Germinal center (tissue), 1 donor: ENCODE measurements around the gene STIM2.

Source experiments
- DNase-seq: peaks from one replicate; pipeline ENCODE4 v3.0.0; 2012; ENCODE audit warnings: mixed read lengths, low spot score

The STIM2 gene

DNA sequence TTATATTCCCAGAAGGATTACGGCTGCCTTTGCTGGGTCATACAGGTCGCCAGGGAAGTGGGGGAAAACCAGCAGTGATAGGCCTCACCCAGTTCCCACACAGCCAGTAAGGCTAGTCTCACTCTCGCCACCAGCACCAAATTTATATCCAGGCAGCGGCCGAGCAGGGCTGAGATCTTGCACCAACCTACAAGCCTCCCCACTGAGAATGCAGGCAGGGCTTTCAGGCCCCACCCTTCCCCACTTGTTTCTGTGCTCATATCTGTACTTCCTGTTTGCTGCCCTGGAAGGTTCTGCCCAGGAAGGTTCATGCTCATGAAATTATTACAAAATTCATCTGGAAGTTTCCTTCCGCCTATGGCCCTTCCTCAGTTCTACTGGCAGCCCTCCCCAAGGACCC is 179.7 kb downstream of the STIM2 start:
- DNase-seq: no peak

DNA sequence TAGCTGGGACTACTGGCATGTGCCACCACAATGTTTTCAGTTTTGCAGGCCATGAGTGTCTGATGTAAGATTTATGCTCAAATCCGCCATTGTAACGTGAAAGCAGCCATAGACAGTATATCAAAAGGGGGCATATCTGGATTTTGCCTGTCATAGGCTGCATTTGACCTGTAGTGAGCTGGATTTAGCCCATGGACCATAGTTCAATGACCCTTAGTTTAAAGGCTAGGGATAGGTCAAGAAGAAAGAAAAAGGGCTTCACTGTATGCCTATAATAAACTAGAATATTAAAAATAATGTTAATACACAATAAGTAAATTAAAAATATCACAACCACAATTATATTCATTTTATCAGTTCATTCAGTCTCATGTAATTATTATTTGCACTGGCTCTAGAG is 181.8 kb downstream of the STIM2 start:
- no peak for DNase-seq

DNA sequence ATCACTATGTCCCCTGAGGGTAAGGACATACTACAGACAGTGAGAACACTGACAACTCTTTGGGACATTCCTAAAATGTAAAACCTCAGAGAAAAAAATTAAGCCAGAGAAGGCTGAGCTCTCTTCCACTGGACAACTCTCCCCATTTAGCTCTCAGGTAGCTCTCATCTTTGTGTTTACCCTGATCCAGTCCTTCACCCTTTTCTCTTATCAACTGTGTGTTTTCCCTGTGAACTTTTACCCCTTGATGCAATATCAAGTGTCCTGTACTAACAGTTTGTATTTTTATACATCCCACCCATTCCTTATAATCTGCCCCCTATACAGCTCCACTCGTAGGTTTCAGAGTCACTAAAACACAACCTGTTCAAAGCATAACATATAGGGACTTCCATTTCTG is 182.6 kb downstream of the STIM2 start:
- no peak for DNase-seq

DNA sequence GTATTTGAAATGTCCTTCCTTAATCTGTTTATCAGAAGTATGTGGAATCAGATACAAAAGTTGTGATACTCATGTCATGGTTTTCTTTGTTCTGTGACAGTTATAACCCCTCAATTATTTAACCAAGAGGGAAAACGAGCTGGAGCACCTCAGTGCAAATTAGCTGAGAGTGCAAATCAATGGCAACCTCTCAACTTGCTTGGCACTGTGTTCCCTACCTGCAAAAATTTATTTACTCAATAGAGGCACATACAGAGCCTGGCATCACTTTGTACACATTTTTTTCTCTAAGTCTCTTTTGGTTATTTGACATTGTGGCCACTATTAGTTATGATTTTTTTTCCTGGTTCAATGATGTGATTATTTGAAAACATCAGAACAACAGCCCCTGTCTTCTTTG is 186.2 kb downstream of the STIM2 start:
- no peak for DNase-seq

DNA sequence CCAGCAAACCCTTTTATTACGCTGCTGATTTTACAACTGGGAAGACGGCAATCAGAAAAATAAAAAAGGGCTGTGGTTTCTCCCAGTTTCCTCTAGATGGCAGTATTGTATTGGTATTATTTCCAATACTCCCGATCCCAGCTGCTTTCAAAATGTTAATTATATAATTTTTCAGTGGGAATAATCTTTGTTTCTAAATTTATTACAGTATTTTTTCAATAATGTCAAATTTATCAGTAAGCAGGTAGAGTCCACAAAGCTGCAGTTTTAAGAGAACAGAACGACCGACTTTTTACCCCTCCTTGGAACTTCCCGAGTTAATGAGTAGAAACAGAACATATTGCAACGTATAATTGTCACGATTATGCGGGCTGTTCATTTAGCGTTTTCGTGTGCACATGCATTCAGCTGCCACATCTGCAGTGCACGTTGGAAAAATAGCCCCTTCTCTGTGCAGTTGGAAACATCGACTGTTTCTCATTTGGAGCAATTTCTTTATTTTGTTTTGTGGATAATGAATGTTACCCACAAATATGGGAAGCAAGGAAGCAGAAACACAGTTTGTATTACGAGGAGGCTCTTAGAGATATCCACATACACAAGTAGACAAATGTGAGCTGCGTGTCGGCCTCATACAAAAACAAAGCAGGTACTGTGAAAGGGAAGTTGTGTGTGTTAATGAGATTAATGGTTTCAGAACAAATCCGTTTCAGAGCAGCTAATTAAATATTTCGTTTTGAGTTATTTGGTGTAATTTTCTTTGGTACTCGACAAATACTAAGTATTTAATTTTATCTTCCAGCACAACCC is 188.0 kb downstream of the STIM2 start:
- peak; percentile 48 for DNase-seq

DNA sequence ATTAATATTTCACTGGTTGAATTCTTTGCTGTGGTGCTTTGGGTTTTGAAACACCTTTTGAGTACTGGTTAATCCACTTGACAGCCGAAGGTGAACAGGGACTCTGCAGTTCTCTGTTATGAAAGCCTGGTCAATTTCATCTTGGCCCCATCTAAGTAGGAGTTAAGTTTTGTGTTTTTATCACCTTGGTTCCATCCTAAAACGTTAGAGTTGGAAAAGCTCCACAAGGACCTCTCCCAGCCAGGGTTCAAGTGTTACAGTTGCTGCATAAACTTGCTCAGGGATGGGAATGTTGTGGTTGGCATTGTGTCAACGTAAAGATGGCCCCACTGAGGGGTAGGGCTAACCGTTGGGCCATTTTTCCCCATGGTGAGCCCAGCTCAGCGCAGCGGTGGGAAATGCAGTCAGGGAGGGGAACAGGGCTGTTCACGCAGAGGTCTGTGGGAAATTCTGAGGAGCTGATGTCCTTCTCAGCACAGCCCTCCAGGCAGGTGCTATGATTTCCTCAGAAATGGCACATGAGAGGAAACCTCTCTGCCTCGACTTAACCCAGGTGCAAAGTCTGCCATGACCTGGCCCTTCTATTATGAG is 188.7 kb downstream of the STIM2 start:
- DNase-seq: no peak

DNA sequence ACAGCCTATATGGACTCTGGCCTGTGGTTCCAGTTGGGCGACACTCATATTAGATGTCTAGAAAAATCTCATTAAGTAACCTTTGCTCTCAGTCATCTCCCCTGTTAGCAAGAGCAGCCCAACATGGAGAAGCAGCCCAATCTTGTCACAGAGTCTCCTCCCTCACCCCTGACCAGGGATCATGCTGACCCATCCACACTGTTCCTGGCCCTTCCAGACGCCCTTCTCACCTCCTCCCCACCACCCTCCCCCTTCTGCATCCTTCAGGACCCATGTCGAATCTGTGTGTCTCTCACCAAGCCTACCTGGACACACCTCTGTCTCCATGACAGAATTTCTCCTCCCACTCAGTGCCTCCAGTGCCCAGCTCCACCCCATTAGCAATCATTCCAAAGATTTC is 190.1 kb downstream of the STIM2 start:
- DNase-seq: no peak

DNA sequence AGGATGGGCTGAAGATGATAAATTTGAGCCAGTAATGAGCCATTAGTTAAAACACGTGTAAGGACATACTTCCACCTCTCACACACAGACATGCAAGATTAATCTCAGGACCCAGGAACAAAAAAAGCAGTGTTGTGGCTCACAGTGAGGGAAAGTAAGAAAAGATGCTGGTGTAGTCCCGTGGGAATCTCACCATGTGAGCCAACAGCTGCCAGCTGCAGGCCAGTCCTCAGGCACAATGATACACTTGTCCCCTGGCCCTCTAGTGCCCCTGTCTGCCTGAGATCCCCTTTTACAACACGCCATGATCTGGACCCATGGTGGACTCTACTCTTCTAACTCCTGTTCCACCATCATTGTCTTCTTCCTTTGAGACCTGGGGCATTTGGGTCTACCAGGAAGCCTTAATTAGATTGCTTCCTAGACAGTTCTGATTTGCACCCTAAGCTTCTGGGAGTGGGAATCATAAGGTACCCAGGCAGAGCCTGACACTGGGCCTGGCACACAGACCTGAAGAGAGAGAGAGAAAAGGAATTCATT is 194.7 kb downstream of the STIM2 start:
- no peak for DNase-seq

DNA sequence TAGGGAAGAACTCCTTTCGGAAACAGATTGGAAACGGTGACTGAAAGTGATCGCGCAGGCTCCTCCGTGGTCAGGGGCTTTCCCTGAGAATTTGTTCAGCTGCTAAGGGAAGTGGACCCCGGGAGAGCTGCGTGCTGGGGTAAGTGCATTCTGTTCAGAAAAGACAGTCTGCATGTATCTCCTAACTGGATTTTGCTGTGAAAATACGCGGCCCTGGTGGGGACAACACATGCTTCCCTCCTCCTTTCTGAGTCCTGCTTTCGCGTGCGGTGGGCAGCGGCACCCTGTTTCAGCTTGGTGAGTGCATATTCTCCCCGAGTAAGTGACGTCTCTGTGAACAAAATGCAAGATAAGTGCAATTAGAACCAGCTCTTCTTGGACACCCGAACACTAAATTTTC is 195.6 kb downstream of the STIM2 start:
- DNase-seq: no peak

DNA sequence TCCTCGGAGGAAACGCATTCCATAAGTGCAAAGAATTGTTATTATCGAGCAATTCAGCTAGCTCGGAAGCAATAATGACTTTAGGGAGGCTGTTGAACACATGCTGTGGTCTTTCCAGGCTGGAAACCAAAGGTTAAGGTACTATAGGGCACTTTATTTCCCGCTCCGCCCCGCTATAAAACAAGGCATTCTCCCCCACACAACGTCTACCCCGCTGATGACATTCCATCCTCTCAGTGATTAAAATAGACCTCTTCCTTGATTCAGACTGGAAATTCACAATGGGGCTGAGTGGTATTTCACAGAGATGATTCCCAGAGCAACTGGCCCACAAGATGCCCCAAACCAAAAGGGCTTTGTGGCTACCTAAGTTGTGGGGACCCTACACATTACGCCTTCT is 196.4 kb downstream of the STIM2 start:
- no peak for DNase-seq

DNA sequence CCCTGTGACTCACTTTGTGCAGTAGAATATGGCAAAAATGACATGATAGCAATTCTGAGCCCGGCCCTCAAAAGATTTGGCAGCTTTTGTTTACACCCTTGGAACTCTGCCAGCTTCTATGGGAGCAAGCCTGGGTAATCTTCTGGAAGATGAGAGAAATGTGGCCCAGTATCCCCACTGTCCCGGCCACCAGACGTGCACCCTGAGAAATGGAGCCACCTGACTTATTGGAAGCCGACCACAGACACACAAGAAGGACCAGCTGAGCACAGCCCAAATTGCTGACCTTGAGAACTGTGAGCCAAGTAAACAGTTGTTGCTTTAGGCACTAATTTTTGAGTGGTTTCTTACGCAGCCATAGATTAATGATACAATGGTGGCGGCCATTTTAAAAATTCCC is 197.0 kb downstream of the STIM2 start:
- DNase-seq: no peak

DNA sequence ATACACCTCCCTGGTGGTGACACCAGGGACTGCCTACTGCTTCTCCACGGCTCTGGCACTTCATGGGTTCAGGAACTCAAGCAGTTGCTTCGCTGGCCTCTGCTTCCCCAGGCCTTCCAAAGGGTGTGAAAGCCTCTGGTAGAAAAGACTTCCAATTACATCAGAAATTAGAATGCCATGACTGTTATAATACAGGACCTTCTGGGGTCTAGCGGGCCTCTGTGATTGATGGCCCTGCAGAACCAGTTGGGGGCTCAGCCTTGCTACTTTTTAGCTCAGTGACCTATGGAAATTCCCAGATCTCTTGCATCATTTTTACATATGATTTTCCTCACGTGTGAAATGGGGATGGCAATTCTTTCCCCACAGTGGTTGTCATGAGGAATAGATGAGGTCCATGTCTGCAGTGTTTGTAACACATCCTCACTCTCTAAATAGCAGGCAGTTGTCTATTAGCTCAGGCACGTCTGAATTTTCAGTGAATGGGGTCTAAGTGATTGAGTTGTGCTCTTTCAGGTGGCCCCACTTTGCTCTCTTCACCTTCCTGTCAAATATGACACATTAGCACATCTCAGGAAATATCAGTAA is 198.3 kb downstream of the STIM2 start:
- no peak for DNase-seq

DNA sequence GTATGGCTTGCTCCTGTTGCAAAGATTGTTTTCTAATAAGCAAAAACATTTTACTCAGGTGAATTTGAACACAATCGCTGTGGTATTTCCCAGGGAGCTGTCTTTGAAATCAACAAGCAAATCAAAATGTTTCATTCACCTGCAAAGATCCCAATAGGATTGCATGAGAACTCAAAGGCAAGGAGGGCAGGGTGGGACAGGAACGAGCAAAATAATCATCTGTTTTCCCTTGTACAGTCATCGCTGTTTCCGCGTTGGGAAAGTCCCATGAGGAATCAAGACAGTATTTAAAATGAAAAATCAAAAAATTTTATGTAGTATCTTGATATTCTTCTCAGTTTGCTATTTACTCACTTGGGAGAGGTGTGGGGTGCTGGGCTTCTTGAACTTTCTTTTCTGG is 198.8 kb downstream of the STIM2 start:
- DNase-seq: no peak

DNA sequence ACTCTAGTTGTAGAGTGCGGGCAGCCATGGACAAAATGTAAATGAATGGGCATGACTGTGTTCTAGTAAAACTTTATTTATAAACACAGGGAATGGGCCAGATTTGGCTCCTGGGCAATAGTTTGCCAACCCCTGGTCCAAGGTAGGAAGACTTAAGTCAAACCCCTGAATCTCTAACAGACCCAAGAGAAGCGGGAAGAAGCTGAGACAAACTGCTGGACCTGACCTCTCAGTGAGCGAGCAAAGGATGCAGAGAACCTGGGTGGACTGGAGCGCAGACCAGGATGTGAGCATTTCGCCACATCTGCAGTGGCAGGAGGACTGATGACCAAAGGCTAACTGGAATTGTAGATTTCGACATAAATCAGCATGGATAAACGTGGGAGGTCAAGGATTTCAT is 201.6 kb downstream of the STIM2 start:
- no peak for DNase-seq

DNA sequence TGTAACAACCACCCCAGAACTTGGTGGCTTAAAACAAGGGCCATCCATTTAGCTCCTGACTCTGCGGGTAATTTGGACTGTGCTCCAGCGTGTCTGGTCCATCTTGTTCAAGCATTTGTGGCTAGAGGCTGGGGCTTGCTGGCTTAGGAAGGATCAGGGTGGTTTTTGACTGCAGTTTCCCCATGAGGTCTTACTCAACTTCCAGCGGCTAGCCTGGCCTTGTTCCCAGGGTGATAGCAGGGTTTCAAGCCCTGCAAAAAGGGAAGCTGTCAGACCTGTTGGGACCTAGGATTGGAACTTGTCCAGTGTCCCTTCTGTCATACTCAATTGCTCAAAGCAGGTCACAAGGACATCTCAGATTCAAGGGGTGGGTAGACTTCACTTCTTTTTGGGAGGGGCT is 205.9 kb downstream of the STIM2 start:
- DNase-seq: no peak

DNA sequence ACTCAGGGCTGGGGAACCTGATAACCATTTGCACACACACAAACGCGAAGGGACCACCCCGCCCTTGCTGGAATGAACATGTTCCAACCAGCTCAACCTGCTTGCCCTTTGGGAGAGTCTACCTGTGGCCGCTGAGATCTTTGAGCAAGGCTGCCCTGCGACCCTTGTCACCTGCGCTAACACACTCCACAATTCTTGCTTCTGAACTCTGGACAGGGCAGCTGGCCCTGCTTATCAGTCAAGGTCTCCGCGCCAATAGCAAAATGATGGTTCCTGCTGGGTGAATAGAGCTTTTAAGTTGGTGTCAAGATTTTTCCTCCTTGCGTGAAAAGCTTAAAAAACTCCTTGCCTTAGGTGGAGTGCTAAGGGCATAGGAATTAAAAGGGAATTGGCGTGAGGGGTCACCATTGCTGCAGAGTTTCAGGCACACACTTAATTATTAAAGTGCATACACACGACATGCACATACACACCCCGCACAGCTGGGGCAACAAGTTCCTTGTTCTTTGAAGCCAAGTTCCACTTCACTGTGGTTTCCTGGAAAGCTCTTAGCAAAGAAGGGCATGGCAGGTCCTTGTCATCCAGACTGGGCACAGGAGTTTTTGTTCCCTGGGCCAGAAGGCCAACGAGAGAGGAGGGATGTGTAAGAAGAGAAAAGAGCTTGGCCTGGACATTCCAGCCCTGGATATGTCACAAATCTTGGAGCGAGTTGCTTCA is 207.7 kb downstream of the STIM2 start:
- no peak for DNase-seq
